B cell (primary cell): ENCODE results near the gene PLAU. TPM values are rescaled to one million over a fixed set of nuclear protein-coding genes. Genes with fewer than 3 reads are reported as not detected.

Source experiments
- ATAC-seq: fragments of 200-7000 bp; cut with Tn5 transposase; one replicate; pipeline ENCODE4 v1.10.0; 2021; ENCODE audit warnings: low read depth, mild to moderate bottlenecking, moderate number of reproducible peaks, moderate library complexity
- CTCF ChIA-PET: fragments of 350-600 bp; sonication (Branson Sonifier 250); formaldehyde crosslinking; loops from one replicate; lab custom pipeline; 2021; ENCODE audit warnings: antibody characterized with exemption, inconsistent platforms; lab: Charles Lee
- POLR2A ChIA-PET: fragments of 350-600 bp; sonication (Branson Sonifier 250); formaldehyde crosslinking; loops from one replicate; lab custom pipeline; 2021; ENCODE audit warnings: antibody characterized with exemption; lab: Charles Lee
- DNase-seq: peaks from one replicate; pipeline ENCODE4 v3.0.0; 2013
- H2AFZ ChIP-seq: 2 replicates; pipeline ENCODE4 v1.6.1; 2012; ENCODE audit warnings: mild to moderate bottlenecking, low read depth, low read length; ENCODE audit not compliant: insufficient read depth, poor library complexity, severe bottlenecking
- H3K27ac ChIP-seq, 2 donors: 1 replicate in 1 of 2; 2 replicates in 1 of 2; pipeline ENCODE4 v1.5.1; 2012 to 2013; ENCODE audit warnings: low read length in 2 of 2, mild to moderate bottlenecking in 2 of 2, moderate library complexity in 1 of 2
- H3K27me3 ChIP-seq, 4 experiments: fragments of 200-600 bp in 1 of 4; sonication (generic) in 1 of 4; replicated peaks in 1 of 4; 1 replicate in 2 of 4; 2 replicates in 2 of 4; pipeline versions ENCODE4 v1.6.1 to v1.7.0; 2013 to 2016; ENCODE audit warnings: low read length in 3 of 4, mild to moderate bottlenecking in 2 of 4, mixed read lengths in 1 of 4, moderate library complexity in 1 of 4; ENCODE audit not compliant: insufficient read depth in 4 of 4, control insufficient read depth in 3 of 4; ENCODE audit errors: control extremely low read depth in 1 of 4
- H3K36me3 ChIP-seq, 2 experiments: replicated peaks in 1 of 2; 1 replicate in 1 of 2; 2 replicates in 1 of 2; pipeline versions ENCODE4 v1.6.1 to v1.7.1; 2013; ENCODE audit warnings: low read length in 1 of 2; ENCODE audit not compliant: insufficient read depth in 2 of 2, control insufficient read depth in 1 of 2; ENCODE audit errors: control extremely low read depth in 1 of 2, extremely low read depth in 1 of 2
- H3K4me1 ChIP-seq, 2 donors: fragments of 200-600 bp in 1 of 2; sonication (generic) in 1 of 2; 1 replicate in 1 of 2; 2 replicates in 1 of 2; pipeline versions ENCODE4 v1.5.1 to v1.6.1; 2013 to 2017; ENCODE audit warnings: low read length in 2 of 2; ENCODE audit not compliant: control insufficient read depth in 2 of 2, insufficient read depth in 2 of 2
- H3K4me2 ChIP-seq: replicated peaks from 2 replicates; pipeline ENCODE3; 2012; ENCODE audit warnings: mild to moderate bottlenecking, low read depth, low read length; ENCODE audit not compliant: poor library complexity, severe bottlenecking
- H3K4me3 ChIP-seq, 5 experiments: fragments of 200-600 bp in 1 of 5; sonication (generic) in 1 of 5; 1 replicate in 3 of 5; 2 replicates in 2 of 5; pipeline versions ENCODE4 v1.5.1 to v1.7.0; 2011 to 2016; ENCODE audit warnings: low read length in 4 of 5, mild to moderate bottlenecking in 4 of 5, low read depth in 2 of 5, control low read depth in 1 of 5, moderate library complexity in 1 of 5; ENCODE audit not compliant: insufficient read depth in 1 of 5; ENCODE audit errors: control extremely low read depth in 1 of 5, extremely low read depth in 1 of 5
- H3K79me2 ChIP-seq: fragments of 200-600 bp; sonication (generic); one replicate; pipeline ENCODE4 v1.6.0; 2016; ENCODE audit warnings: low read length; ENCODE audit not compliant: control insufficient read depth, insufficient read depth
- H3K9ac ChIP-seq: fragments of 200-600 bp; sonication (generic); 2 replicates; pipeline ENCODE4 v1.6.1; 2017; ENCODE audit warnings: mild to moderate bottlenecking, low read length, moderate library complexity
- H3K9me3 ChIP-seq, 3 donors: one replicate each; pipeline versions ENCODE4 v1.6.1 to v1.7.1; 2013; ENCODE audit warnings: low read length in 2 of 3; ENCODE audit not compliant: control insufficient read depth in 2 of 3, insufficient read depth in 1 of 3; ENCODE audit errors: control extremely low read depth in 1 of 3
- H4K20me1 ChIP-seq: 2 replicates; pipeline ENCODE4 v1.6.0; 2012; ENCODE audit warnings: mild to moderate bottlenecking, low read length; ENCODE audit not compliant: insufficient read depth, control insufficient read depth, poor library complexity, severe bottlenecking
- H3K27ac Mint-ChIP-seq: one replicate; pipeline ENCODE4 v1.8.0; 2021; ENCODE audit warnings: mixed read lengths
- H3K27me3 Mint-ChIP-seq: one replicate; pipeline ENCODE4 v1.8.0; 2021; ENCODE audit warnings: mixed read lengths
- H3K4me1 Mint-ChIP-seq: one replicate; pipeline ENCODE4 v1.8.0; 2021; ENCODE audit warnings: mixed read lengths
- H3K4me3 Mint-ChIP-seq: one replicate; pipeline ENCODE4 v1.8.0; 2021; ENCODE audit warnings: mixed read lengths
- H3K9me3 Mint-ChIP-seq: one replicate; pipeline ENCODE4 v1.8.0; 2022; ENCODE audit warnings: mixed read lengths; ENCODE audit not compliant: insufficient read depth
- EZH2 ChIP-seq: IDR thresholded peaks from 2 replicates; pipeline ENCODE4 v1.6.1; 2012; ENCODE audit warnings: borderline replicate concordance, low read depth, mild to moderate bottlenecking, moderate library complexity, low read length; ENCODE audit not compliant: insufficient read depth, poor library complexity, severe bottlenecking
- WGBS: methylation state at CpG from one replicate; pipeline ENCODE4 v1.1.5; 2013; ENCODE audit warnings: missing lambda C conversion rate; ENCODE audit not compliant: insufficient coverage; 5-methylcytosine and 5-hydroxymethylcytosine counted together
- intact Hi-C: fragments of 100-400 bp; cut with micrococcal nuclease; formaldehyde crosslinking; loops from one replicate; pipeline ENCODE4 v1.10.0; 2022
- polyA plus RNA-seq: library from polyadenylated mRNA; depleted of rRNA; stranded (reverse); fragments of >200 nt; gene quantifications from 2 replicates; pipeline ENCODE4 v1.2.3, GENCODE V29; 2012
- total RNA-seq, 2 donors: library from RNA; stranded (reverse); fragments of 120-200 nt in 1 of 2; gene quantifications; 1 replicate in 1 of 2; 2 replicates in 1 of 2; pipeline versions ENCODE4 v1.2.3 to v1.2.4, GENCODE V29; 2013 to 2022
- TF ChIP-seq, protein P1 (sequence below): fragments of 200-600 bp; IDR thresholded peaks from one replicate; pipeline ENCODE4 v1.8.0; 2022; ENCODE audit warnings: antibody characterized with exemption, mild to moderate bottlenecking

Gene PLAU
- total and polyA plus RNA-seq, 2 donors (not counting 1 experiment from before 2014, with no cell fraction given), result 0.04 TPM; not detected in 1

DNA sequence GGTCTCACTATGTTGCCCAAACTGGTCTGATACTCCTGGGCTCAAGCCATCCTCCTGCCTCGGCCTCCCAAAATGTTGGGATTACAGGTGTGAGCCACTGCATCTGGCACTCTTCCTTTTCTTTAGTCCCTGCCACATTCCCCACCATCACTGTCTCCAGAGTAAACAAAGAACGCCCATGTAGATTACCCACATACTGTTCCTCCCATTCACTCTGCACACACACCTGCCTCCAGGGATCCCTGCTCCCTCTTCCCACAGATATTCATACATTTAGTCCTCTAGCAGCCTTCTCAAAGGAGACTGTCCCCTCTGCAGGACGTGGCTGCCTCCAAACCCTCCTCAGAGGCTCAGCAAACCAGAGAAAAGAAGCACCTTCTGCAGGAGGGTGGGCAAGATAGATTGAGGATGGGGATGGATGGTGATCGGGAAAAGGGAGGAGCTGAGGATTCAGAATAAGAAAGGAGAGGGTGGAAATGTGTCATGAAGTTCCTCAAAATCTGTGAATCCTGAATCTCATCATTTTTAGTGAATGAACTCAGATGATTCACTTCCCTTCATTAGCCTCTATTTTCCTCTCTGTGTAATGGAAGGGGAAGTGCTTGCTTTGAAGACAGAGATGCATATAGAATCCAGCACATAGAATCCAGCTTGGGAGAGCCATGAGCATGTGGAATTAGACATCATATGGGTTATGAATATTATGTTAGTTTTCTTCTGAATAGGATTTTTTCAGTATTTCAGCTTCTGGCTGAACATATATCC lies 5.5 kb upstream of the PLAU start:
- no peaks in the 10 kb centered on the region for H3K79me2 ChIP-seq
- intact Hi-C loops, result no loop called here
- H3K4me3 ChIP-seq, result no peak overlapping the region
- peaks cover 0 to 33% (median 21%) of the 10 kb centered on the region in 4 experiments for H3K27me3 ChIP-seq
- CTCF ChIA-PET, result no interaction called here
- Mint-ChIP-seq H3K4me1 (peaks cover 22% of the 10 kb centered on the region), H3K27me3 (peaks cover 29% of the 10 kb centered on the region), H3K27ac (no peak overlapping the region), H3K9me3 (no peaks in the 10 kb centered on the region), H3K4me3 (no peak overlapping the region)
- DNase-seq (no peak), ATAC-seq (no peak)
- H2AFZ ChIP-seq, result no peak overlapping the region
- H3K36me3 ChIP-seq, result no peaks in the 10 kb centered on the region
- WGBS, result 100% methylated on average over 2 of the region's 4 CpGs
- no peak for TF ChIP-seq EZH2
- TF ChIP-seq, protein P1, sequence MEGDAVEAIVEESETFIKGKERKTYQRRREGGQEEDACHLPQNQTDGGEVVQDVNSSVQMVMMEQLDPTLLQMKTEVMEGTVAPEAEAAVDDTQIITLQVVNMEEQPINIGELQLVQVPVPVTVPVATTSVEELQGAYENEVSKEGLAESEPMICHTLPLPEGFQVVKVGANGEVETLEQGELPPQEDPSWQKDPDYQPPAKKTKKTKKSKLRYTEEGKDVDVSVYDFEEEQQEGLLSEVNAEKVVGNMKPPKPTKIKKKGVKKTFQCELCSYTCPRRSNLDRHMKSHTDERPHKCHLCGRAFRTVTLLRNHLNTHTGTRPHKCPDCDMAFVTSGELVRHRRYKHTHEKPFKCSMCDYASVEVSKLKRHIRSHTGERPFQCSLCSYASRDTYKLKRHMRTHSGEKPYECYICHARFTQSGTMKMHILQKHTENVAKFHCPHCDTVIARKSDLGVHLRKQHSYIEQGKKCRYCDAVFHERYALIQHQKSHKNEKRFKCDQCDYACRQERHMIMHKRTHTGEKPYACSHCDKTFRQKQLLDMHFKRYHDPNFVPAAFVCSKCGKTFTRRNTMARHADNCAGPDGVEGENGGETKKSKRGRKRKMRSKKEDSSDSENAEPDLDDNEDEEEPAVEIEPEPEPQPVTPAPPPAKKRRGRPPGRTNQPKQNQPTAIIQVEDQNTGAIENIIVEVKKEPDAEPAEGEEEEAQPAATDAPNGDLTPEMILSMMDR, result no peak
- peaks cover 12 to 20% of the 10 kb centered on the region in 2 donors for H3K4me1 ChIP-seq
- H3K4me2 ChIP-seq, result no peak overlapping the region
- H3K27ac ChIP-seq, result no peak overlapping the region
- H3K9me3 ChIP-seq, result no peaks in the 10 kb centered on the region
- POLR2A ChIA-PET, result no interaction called here
- no peak overlapping the region for H3K9ac ChIP-seq
- no peaks in the 10 kb centered on the region for H4K20me1 ChIP-seq
